GM19328 (cell line): ENCODE data around the gene CC2D1B.

Experiments
- ATAC-seq: cut with Tn5 transposase; IDR thresholded peaks from one replicate; pipeline ENCODE4 v1.9.1; 2021; ENCODE audit warnings: mild to moderate bottlenecking, moderate library complexity; ENCODE audit not compliant: unreplicated experiment

Gene CC2D1B

DNA sequence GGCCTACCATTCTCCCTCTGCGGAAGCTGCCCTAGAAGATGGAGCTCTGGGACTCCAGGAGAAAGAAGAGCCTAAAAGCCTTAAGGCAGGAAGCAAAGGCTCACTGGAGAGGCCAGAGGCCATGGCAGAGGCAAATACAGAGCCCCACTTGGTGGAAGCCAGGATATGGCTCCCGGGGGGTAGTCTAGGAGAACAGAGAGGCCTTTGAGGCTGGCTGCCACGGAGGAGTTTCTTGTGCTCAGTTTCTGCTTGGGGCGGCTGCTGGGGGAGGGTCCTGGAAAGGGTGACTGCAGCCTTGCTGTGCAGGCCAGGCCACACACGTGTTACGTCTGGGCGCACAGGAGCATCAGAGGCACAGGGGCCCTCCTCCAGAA, 5.4 kb downstream of the CC2D1B start:
- no peak for ATAC-seq

- ATAC-seq: no peak
Observed at GRCh38 chr1:52359676-52360594, 6.1 kb downstream of the CC2D1B start.

- ATAC-seq: no peak
Observed at GRCh38 chr1:52358851-52359497, 7.0 kb downstream of the CC2D1B start.

DNA sequence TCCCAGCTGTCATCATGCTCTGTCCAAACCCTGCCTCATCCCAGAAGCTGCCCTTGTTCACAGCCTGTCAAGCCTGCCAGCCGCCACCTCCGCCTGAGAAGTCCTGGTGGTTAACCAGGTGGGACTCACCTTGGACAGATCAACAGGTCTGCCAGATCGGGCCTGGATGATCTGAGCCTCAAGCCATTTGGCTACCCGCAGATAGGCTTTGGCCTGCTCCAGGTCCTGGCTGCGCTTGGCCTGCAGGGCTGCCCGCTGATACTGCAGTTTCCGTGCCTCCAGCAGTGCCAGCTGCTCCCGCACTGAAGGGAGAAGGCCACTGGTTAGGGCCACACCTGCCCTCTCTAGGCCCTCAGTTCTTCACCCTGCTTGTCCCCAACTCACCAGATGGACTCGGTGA, 8.6 kb downstream of the CC2D1B start:
- no peak for ATAC-seq

- ATAC-seq: no peak
Observed at GRCh38 chr1:52356818-52357355, 9.1 kb downstream of the CC2D1B start.

DNA sequence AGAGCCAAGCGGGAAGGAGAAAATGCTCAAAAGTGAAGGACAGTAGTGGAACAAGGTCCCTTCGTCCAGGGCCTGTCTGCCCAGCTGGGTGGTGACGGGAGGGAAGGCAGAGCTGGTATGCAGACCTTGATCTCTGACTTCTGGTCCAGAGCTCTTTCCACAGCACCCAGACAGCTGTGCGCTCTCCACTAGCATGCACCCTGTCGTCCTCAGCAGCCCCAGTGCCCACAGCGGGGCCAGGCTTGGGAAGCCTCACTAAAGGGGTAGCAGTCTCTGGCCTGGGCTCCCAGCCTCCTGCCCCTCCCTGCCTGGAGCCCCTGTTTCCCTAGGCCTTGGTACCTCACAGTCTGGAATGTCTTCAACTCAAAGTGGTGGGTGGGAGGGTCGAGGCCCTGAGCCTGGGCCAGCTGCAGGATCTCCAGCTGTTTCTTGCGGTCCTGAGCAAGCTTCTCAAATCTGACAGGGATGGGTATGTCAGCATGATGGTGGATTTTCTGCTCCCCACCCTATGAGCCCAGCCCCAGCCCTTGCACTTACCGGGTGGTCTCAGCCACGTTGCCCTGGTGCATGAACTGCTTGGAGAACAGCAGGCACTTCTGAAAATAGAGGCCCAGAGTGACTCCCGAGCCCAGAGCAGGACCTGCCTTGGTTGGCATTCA, 10.0 kb downstream of the CC2D1B start:
- no peak for ATAC-seq

GRCh38 chr1:52355436-52355835, 10.6 kb downstream of the CC2D1B start:
- ATAC-seq: no peak

- no peak for ATAC-seq
Observed at GRCh38 chr1:52352690-52353089, 13.3 kb downstream of the CC2D1B start.

DNA sequence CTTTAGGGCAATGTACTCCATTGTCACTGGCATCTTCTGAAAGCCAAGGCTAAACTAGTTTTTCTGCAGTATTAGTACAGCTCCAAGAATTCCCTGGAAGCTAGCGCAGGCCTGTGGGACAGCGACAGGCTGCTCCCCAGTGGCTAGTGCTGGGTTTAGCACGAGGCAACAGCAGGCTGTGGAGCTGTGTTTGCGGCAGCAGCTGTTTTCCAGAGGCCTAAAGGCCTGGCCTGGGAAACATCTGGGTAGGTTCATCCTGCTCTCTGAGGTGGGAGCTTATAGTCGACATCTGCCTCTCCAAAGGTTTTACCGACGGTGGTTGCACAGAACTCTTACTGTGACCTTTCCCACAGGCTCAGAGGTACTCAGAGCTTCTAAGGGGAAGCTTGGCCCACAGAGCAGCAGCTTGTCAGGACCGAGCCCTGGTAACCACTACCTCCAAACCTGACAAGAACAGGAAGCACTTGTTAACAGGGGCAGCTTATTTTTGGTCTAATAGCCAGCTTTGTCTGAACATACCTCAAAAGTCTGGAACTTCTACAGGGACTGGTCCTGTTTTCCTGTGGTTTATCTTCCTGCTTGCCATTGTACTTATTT, 17.2 kb downstream of the CC2D1B start:
- ATAC-seq: no peak

GRCh38 chr1:52346653-52347052, 19.4 kb downstream of the CC2D1B start:
- ATAC-seq: no peak

GRCh38 chr1:52345252-52345651, 20.8 kb downstream of the CC2D1B start:
- ATAC-seq: no peak

DNA sequence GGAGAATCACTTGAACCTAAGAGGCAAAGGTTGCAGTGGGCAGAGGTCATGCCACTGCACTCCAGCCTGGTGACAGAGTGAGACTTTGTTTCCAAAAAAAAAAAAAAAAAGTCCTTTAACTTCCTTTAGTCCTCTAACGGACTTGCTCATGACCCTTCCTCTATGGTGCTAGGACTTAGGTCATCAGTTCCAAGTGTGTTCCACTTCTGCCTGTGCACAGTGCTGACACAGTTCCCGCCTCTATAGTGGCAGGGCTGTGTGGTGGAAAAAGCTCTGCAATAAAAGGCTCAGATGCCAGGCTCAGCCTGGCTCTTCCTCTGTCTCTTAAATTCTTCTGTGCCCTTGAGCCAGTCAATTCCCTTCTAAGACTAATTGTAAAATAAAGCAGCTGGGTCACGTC, 22.0 kb downstream of the CC2D1B start:
- no peak for ATAC-seq

GRCh38 chr1:52341655-52342260, 24.2 kb downstream of the CC2D1B start:
- ATAC-seq: no peak

- ATAC-seq: no peak
Observed at GRCh38 chr1:52337439-52337838, 28.6 kb downstream of the CC2D1B start.

- ATAC-seq: no peak
Observed at GRCh38 chr1:52334906-52335528, 31.0 kb downstream of the CC2D1B start.

- no peak for ATAC-seq
Observed at GRCh38 chr1:52332411-52332810, 33.6 kb downstream of the CC2D1B start.

GRCh38 chr1:52328615-52329014, 37.4 kb downstream of the CC2D1B start:
- ATAC-seq: no peak

DNA sequence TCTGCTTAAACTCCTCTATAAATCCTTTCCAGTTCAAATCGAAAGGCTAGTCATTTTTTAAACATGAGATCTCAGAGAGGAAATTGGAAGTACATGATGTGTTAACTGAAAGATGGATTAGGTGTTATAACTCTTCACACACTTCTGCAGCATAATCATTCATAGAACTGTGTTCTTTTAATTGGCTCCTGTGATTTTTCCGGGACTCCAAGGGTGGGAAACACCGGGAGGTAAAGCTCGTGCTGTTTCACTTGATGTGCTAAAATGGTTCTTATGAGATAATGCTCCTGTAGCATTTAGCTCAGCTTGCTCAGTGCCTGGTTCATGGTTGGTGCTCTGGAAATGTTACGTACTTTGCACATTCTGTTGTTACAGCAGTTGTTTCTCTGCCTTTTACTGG, 40.2 kb downstream of the CC2D1B start:
- no peak for ATAC-seq

- no peak for ATAC-seq
Observed at GRCh38 chr1:52323731-52324130, 42.3 kb downstream of the CC2D1B start.

- no peak for ATAC-seq
Observed at GRCh38 chr1:52321061-52321460, 44.9 kb downstream of the CC2D1B start.
